Ishikawa (cell line): Measurements from ENCODE around the gene UCKL1.

Source experiments
- CEBPB ChIP-seq: IDR thresholded peaks from 2 replicates; pipeline ENCODE4 v1.6.1; 2012
- CREB1 ChIP-seq: IDR thresholded peaks from 2 replicates; pipeline ENCODE4 v1.6.1; 2012; ENCODE audit warnings: low read depth
- EGR1 ChIP-seq: IDR thresholded peaks from 2 replicates; pipeline ENCODE4 v1.6.1; 2012
- EP300 ChIP-seq: IDR thresholded peaks from 2 replicates; pipeline ENCODE4 v1.6.1; 2012; ENCODE audit warnings: borderline replicate concordance
- FOXM1 ChIP-seq: IDR thresholded peaks from 2 replicates; pipeline ENCODE4 v1.6.1; 2012; ENCODE audit warnings: low read depth, borderline replicate concordance
- MAX ChIP-seq: IDR thresholded peaks from 2 replicates; pipeline ENCODE4 v1.6.1; 2012
- NFIC ChIP-seq: IDR thresholded peaks from 2 replicates; pipeline ENCODE4 v1.6.1; 2012
- RAD21 ChIP-seq: IDR thresholded peaks from 2 replicates; pipeline ENCODE4 v1.6.1; 2012; ENCODE audit warnings: low read depth
- REST ChIP-seq: IDR thresholded peaks from 2 replicates; pipeline ENCODE4 v1.6.1; 2012; ENCODE audit warnings: low read depth, mild to moderate bottlenecking
- TAF1 ChIP-seq: IDR thresholded peaks from 2 replicates; pipeline ENCODE4 v1.6.1; 2012; ENCODE audit warnings: low read depth, mild to moderate bottlenecking
- TCF12 ChIP-seq: IDR thresholded peaks from 2 replicates; pipeline ENCODE4 v1.6.1; 2012; ENCODE audit warnings: low read depth
- TEAD4 ChIP-seq: IDR thresholded peaks from 2 replicates; pipeline ENCODE4 v1.6.1; 2012
- USF1 ChIP-seq: IDR thresholded peaks from 2 replicates; pipeline ENCODE4 v1.6.1; 2012
- YY1 ChIP-seq: IDR thresholded peaks from 2 replicates; pipeline ENCODE4 v1.6.1; 2012; ENCODE audit warnings: low read depth
- ZBTB7A ChIP-seq: IDR thresholded peaks from 2 replicates; pipeline ENCODE4 v1.6.1; 2012; ENCODE audit warnings: low read depth

UCKL1 gene

GRCh38 chr20:63945031-63945658 is 11.1 kb downstream of the UCKL1 start:
- TF ChIP-seq EGR1 = no peak
- TF ChIP-seq REST = no peak
- TF ChIP-seq CREB1 = no peak
- TF ChIP-seq USF1 = no peak
- TF ChIP-seq YY1 = no peak
- no peak for TF ChIP-seq TEAD4
- TF ChIP-seq ZBTB7A = no peak
- TF ChIP-seq RAD21 = no peak
- TF ChIP-seq EP300 = no peak
- no peak for TF ChIP-seq NFIC
- no peak for TF ChIP-seq TCF12
- no peak for TF ChIP-seq MAX
- no peak for TF ChIP-seq FOXM1
- no peak for TF ChIP-seq TAF1
- TF ChIP-seq CEBPB = no peak

GRCh38 chr20:63944078-63944941 is 11.9 kb downstream of the UCKL1 start:
- TF ChIP-seq CREB1 = no peak
- TF ChIP-seq NFIC = no peak
- no peak for TF ChIP-seq FOXM1
- TF ChIP-seq EGR1 = no peak
- no peak for TF ChIP-seq ZBTB7A
- TF ChIP-seq TAF1 = no peak
- TF ChIP-seq EP300 = no peak

GRCh38 chr20:63943808-63944077 is 12.5 kb downstream of the UCKL1 start:
- no peak for TF ChIP-seq MAX
- TF ChIP-seq REST = no peak
- TF ChIP-seq TEAD4 = no peak
- TF ChIP-seq TAF1 = no peak
- TF ChIP-seq ZBTB7A = no peak
- TF ChIP-seq USF1 = no peak

GRCh38 chr20:63942969-63943807 is 13.0 kb downstream of the UCKL1 start:
- TF ChIP-seq CREB1 (no peak), TEAD4 (no peak), FOXM1 (no peak), USF1 (no peak), NFIC (no peak), EP300 (no peak), CEBPB (no peak), MAX (no peak), ZBTB7A (no peak), TCF12 (no peak), EGR1 (no peak), TAF1 (no peak), RAD21 (no peak)
